GM13977 (cell line): ENCODE data around the gene CDKN2D.
A peak's percentile ranks its signal among the peaks of the same experiment; 100 is the strongest.

Experiments
- DNase-seq: peaks from one replicate; pipeline ENCODE4 v3.0.0; 2012; ENCODE audit warnings: low spot score
- in situ Hi-C: fragments of 300-500 bp; cut with MboI; formaldehyde crosslinking; loops from one replicate; pipeline ENCODE4 v1.12.0; 2022; ENCODE audit warnings: low sequenced_read_pairs, low pct_unique_long_range_greater_than_20kb, mixed read lengths, inconsistent platforms; ENCODE audit not compliant: unreplicated experiment
- TF ChIP-seq, protein P1 (sequence below): IDR thresholded peaks from 2 replicates; pipeline ENCODE4 v1.5.1; 2012; ENCODE audit warnings: mild to moderate bottlenecking, control low read depth; ENCODE audit not compliant: insufficient read depth; ENCODE audit errors: extremely low read depth, missing control alignments

CDKN2D gene

GRCh38 chr19:10520652-10521318 is 48.0 kb downstream of the CDKN2D start:
- DNase-seq = no peak
- TF ChIP-seq, protein P1, sequence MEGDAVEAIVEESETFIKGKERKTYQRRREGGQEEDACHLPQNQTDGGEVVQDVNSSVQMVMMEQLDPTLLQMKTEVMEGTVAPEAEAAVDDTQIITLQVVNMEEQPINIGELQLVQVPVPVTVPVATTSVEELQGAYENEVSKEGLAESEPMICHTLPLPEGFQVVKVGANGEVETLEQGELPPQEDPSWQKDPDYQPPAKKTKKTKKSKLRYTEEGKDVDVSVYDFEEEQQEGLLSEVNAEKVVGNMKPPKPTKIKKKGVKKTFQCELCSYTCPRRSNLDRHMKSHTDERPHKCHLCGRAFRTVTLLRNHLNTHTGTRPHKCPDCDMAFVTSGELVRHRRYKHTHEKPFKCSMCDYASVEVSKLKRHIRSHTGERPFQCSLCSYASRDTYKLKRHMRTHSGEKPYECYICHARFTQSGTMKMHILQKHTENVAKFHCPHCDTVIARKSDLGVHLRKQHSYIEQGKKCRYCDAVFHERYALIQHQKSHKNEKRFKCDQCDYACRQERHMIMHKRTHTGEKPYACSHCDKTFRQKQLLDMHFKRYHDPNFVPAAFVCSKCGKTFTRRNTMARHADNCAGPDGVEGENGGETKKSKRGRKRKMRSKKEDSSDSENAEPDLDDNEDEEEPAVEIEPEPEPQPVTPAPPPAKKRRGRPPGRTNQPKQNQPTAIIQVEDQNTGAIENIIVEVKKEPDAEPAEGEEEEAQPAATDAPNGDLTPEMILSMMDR = no peak
- in situ Hi-C loops = no loop called here

DNA sequence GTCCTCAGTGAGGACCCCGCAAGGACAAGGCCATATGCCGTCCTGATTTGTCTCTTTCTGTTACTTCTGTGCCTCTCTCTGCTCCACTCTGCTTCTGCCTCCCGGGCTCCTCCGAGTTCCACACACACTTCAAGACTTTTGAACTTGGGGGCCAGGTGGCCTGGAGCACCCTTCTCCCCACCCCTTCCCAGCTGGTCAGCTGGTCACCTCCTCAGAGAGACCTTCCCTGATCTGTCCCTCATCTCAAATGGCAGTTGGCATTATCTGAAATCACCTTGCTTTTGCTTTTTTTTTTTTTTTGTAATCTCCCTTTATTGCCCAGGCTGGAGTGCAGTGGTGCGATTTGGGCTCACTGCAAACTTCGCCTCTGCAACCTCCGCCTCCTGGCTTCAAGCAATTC is 49.4 kb downstream of the CDKN2D start:
- no peak for DNase-seq
- in situ Hi-C loops = no loop called here
- TF ChIP-seq, protein P1 = no peak

DNA sequence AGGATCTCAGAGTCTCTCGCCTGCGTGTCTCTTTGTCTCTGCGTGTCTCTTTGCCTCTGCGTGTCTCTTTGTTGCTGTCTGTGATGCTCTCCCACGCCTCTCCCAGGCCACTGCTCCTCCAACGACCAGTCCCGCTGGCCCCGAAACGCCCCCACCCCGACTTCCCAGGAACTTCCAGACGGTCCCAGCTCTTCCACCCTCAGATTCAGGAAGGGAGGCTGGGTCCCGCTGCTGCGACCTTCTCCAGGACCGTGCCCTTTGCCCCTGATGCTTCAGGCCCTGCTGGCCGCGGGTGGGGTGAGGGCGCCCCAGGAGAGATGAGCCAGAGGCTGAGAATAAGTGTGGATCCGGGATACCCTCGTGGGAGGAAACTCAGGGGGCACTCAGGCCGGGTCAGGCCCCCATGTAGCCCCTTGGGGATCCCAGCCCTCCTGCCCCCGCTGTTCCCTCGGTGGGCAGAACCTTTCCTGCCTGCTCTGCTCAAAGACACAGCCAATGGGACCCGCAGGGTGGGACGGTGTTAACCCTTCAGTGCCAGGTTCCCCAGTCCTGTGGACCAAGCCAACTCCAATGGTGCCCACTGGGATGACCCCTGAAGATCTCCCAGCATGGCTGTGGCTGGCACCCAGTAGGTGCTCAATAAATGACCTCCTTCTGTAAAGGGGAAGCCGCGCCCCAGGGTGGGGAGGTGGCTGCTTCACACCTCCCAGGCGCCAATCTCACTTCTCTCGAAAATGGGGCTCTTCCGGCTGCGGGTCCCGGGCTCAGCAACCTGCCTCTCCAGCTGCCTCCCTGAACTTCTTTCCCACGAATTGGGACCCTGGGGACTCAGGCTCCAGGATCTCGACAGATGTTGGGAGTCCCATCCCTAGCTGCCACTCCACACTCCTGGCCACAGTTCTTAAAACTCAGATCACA is 50.1 kb downstream of the CDKN2D start:
- peak; percentile 48 for DNase-seq
- TF ChIP-seq, protein P1 = no peak
- in situ Hi-C loops = no loop called here

DNA sequence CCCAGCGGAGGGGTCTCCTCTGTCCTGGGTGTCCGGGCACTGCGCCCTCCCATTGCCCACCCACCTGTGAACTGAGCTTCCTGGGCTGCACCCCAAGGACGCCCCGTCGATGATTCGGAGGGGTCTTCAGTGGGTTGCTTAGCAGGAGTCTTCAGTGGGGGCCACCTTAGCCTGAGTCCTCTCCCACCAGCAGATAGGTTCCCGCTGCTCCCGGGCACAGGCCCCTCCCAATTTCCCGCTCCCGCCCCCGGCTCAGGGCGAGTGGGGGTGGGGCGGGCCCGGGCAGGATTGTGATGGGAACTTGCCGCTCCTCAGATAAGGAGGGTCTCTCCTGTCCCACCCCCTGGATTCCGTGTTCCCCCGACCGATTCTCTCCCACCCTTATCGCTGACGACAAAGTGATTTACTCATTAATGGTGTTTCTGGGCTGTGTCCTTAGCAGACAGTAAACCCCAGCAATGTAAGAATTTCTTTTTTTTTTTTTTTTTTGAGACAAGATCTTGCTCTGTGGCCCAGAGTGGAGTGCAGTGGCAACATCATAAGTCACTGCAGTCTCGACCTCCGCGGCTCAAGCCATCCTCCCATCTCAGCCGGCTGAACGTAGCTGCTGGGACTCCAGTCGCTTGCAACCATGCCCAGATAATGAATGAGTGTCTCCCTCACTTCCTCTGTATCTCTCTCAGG is 50.9 kb downstream of the CDKN2D start:
- TF ChIP-seq, protein P1 = no peak
- in situ Hi-C loops = no loop called here
- peak; percentile 36 for DNase-seq

DNA sequence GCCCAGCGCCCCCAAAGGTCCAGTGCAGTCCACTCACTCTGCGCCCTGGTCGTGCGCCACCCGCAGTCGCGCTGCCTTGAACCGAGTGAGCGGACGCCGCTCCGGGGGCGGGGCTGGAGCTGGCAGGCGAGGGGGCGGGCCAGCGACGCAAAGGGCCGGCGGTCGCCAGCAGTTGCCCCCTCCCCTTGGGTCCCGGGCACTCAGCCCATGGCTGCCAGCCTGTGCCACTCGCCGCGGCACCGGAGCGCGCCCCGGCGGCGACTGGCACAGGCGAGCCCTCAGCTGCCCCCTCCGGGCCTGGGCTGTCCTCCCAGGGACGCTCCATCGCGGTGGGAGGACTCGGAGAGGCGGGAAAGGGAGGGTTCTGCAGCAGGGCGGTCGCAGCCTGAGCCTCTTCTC is 51.4 kb downstream of the CDKN2D start, which contains the start of gene S1PR5:
TSS of gene S1PR5 (minus strand) at position 87 of the 399 bp plus-strand sequence. CDS start 2,436 bp downstream, outside the sequence.
- DNase-seq = peak; percentile 34
- TF ChIP-seq, protein P1 = no peak
- in situ Hi-C loops = no loop called here

GRCh38 chr19:10516671-10517286 is 52.0 kb downstream of the CDKN2D start:
- in situ Hi-C loops = no loop called here
- TF ChIP-seq, protein P1 = no peak
- peak; percentile 29 for DNase-seq
